B cell (primary cell): Measurements from ENCODE around the gene DGAT2L6. TPM values are rescaled to one million over a fixed set of nuclear protein-coding genes. Genes with fewer than 3 reads are reported as not detected.
"Not testable (repeated sequence)": the region's sequence is repeated elsewhere in the genome, so short reads cannot be mapped to it uniquely, and the experiment has no call there.

Experiments
- ATAC-seq: fragments of 200-7000 bp; cut with Tn5 transposase; one replicate; pipeline ENCODE4 v1.10.0; 2021; ENCODE audit warnings: low read depth, mild to moderate bottlenecking, moderate number of reproducible peaks, moderate library complexity
- CTCF ChIA-PET: fragments of 350-600 bp; sonication (Branson Sonifier 250); formaldehyde crosslinking; loops from one replicate; lab custom pipeline; 2021; ENCODE audit warnings: antibody characterized with exemption, inconsistent platforms; lab: Charles Lee
- POLR2A ChIA-PET: fragments of 350-600 bp; sonication (Branson Sonifier 250); formaldehyde crosslinking; loops from one replicate; lab custom pipeline; 2021; ENCODE audit warnings: antibody characterized with exemption; lab: Charles Lee
- DNase-seq: peaks from one replicate; pipeline ENCODE4 v3.0.0; 2013
- H2AFZ ChIP-seq: 2 replicates; pipeline ENCODE4 v1.6.1; 2012; ENCODE audit warnings: mild to moderate bottlenecking, low read depth, low read length; ENCODE audit not compliant: insufficient read depth, poor library complexity, severe bottlenecking
- H3K27ac ChIP-seq, 2 donors: 1 replicate in 1 of 2; 2 replicates in 1 of 2; pipeline ENCODE4 v1.5.1; 2012 to 2013; ENCODE audit warnings: low read length in 2 of 2, mild to moderate bottlenecking in 2 of 2, moderate library complexity in 1 of 2
- H3K27me3 ChIP-seq, 4 experiments: fragments of 200-600 bp in 1 of 4; sonication (generic) in 1 of 4; replicated peaks in 1 of 4; 1 replicate in 2 of 4; 2 replicates in 2 of 4; pipeline versions ENCODE4 v1.6.1 to v1.7.0; 2013 to 2016; ENCODE audit warnings: low read length in 3 of 4, mild to moderate bottlenecking in 2 of 4, mixed read lengths in 1 of 4, moderate library complexity in 1 of 4; ENCODE audit not compliant: insufficient read depth in 4 of 4, control insufficient read depth in 3 of 4; ENCODE audit errors: control extremely low read depth in 1 of 4
- H3K36me3 ChIP-seq, 2 experiments: replicated peaks in 1 of 2; 1 replicate in 1 of 2; 2 replicates in 1 of 2; pipeline versions ENCODE4 v1.6.1 to v1.7.1; 2013; ENCODE audit warnings: low read length in 1 of 2; ENCODE audit not compliant: insufficient read depth in 2 of 2, control insufficient read depth in 1 of 2; ENCODE audit errors: control extremely low read depth in 1 of 2, extremely low read depth in 1 of 2
- H3K4me1 ChIP-seq, 2 donors: fragments of 200-600 bp in 1 of 2; sonication (generic) in 1 of 2; 1 replicate in 1 of 2; 2 replicates in 1 of 2; pipeline versions ENCODE4 v1.5.1 to v1.6.1; 2013 to 2017; ENCODE audit warnings: low read length in 2 of 2; ENCODE audit not compliant: control insufficient read depth in 2 of 2, insufficient read depth in 2 of 2
- H3K4me2 ChIP-seq: replicated peaks from 2 replicates; pipeline ENCODE3; 2012; ENCODE audit warnings: mild to moderate bottlenecking, low read depth, low read length; ENCODE audit not compliant: poor library complexity, severe bottlenecking
- H3K4me3 ChIP-seq, 5 experiments: fragments of 200-600 bp in 1 of 5; sonication (generic) in 1 of 5; 1 replicate in 3 of 5; 2 replicates in 2 of 5; pipeline versions ENCODE4 v1.5.1 to v1.7.0; 2011 to 2016; ENCODE audit warnings: low read length in 4 of 5, mild to moderate bottlenecking in 4 of 5, low read depth in 2 of 5, control low read depth in 1 of 5, moderate library complexity in 1 of 5; ENCODE audit not compliant: insufficient read depth in 1 of 5; ENCODE audit errors: control extremely low read depth in 1 of 5, extremely low read depth in 1 of 5
- H3K79me2 ChIP-seq: fragments of 200-600 bp; sonication (generic); one replicate; pipeline ENCODE4 v1.6.0; 2016; ENCODE audit warnings: low read length; ENCODE audit not compliant: control insufficient read depth, insufficient read depth
- H3K9ac ChIP-seq: fragments of 200-600 bp; sonication (generic); 2 replicates; pipeline ENCODE4 v1.6.1; 2017; ENCODE audit warnings: mild to moderate bottlenecking, low read length, moderate library complexity
- H3K9me3 ChIP-seq, 3 donors: one replicate each; pipeline versions ENCODE4 v1.6.1 to v1.7.1; 2013; ENCODE audit warnings: low read length in 2 of 3; ENCODE audit not compliant: control insufficient read depth in 2 of 3, insufficient read depth in 1 of 3; ENCODE audit errors: control extremely low read depth in 1 of 3
- H4K20me1 ChIP-seq: 2 replicates; pipeline ENCODE4 v1.6.0; 2012; ENCODE audit warnings: mild to moderate bottlenecking, low read length; ENCODE audit not compliant: insufficient read depth, control insufficient read depth, poor library complexity, severe bottlenecking
- H3K27ac Mint-ChIP-seq: one replicate; pipeline ENCODE4 v1.8.0; 2021; ENCODE audit warnings: mixed read lengths
- H3K27me3 Mint-ChIP-seq: one replicate; pipeline ENCODE4 v1.8.0; 2021; ENCODE audit warnings: mixed read lengths
- H3K4me1 Mint-ChIP-seq: one replicate; pipeline ENCODE4 v1.8.0; 2021; ENCODE audit warnings: mixed read lengths
- H3K4me3 Mint-ChIP-seq: one replicate; pipeline ENCODE4 v1.8.0; 2021; ENCODE audit warnings: mixed read lengths
- H3K9me3 Mint-ChIP-seq: one replicate; pipeline ENCODE4 v1.8.0; 2022; ENCODE audit warnings: mixed read lengths; ENCODE audit not compliant: insufficient read depth
- CTCF ChIP-seq: fragments of 200-600 bp; IDR thresholded peaks from one replicate; pipeline ENCODE4 v1.8.0; 2022; ENCODE audit warnings: antibody characterized with exemption, mild to moderate bottlenecking
- WGBS: methylation state at CpG from one replicate; pipeline ENCODE4 v1.1.5; 2013; ENCODE audit warnings: missing lambda C conversion rate; ENCODE audit not compliant: insufficient coverage; 5-methylcytosine and 5-hydroxymethylcytosine counted together
- intact Hi-C: fragments of 100-400 bp; cut with micrococcal nuclease; formaldehyde crosslinking; loops from one replicate; pipeline ENCODE4 v1.10.0; 2022
- polyA plus RNA-seq: library from polyadenylated mRNA; depleted of rRNA; stranded (reverse); fragments of >200 nt; gene quantifications from 2 replicates; pipeline ENCODE4 v1.2.3, GENCODE V29; 2012
- total RNA-seq, 2 donors: library from RNA; stranded (reverse); fragments of 120-200 nt in 1 of 2; gene quantifications; 1 replicate in 1 of 2; 2 replicates in 1 of 2; pipeline versions ENCODE4 v1.2.3 to v1.2.4, GENCODE V29; 2013 to 2022

Gene DGAT2L6
- total and polyA plus RNA-seq, 2 donors (not counting 1 experiment from before 2014, with no cell fraction given): not detected

DNA sequence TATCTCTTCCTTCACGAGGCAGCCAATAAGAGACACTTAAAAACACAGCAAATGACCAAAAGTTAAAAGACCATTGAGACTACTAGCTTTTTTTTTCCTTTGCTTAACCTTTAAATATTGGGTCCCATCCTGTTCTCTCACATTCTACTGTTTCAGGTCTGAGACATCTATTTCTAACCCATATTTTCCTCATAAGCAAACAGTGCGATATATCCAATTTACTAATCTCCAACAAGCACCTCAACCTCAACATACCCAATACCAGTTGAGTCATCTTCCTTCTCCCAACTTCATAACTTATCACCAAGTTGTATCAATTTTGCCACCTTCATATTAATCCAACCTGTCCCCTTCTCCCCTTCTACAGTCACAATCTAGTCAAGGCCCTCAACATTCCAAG lies 64.2 kb downstream of the DGAT2L6 start:
- Mint-ChIP-seq H3K4me3 (no peak overlapping the region), H3K27ac (no peak overlapping the region), H3K4me1 (no peaks in the 10 kb centered on the region), H3K27me3 (peaks cover 3% of the 10 kb centered on the region), H3K9me3 (no peaks in the 10 kb centered on the region)
- no peak overlapping the region for H3K4me2 ChIP-seq
- ChIA-PET POLR2A (no interaction called here), CTCF (no interaction called here)
- H3K9me3 ChIP-seq: no peaks in the 10 kb centered on the region
- no peaks in the 10 kb centered on the region for H3K79me2 ChIP-seq
- no peak overlapping the region for H3K4me3 ChIP-seq
- no peak for DNase-seq
- H3K9ac ChIP-seq: no peak overlapping the region
- H3K36me3 ChIP-seq: no peaks in the 10 kb centered on the region
- intact Hi-C loops: no loop called here
- no peak overlapping the region for H3K27ac ChIP-seq
- no peak for TF ChIP-seq CTCF
- no peaks in the 10 kb centered on the region for H3K4me1 ChIP-seq
- no peaks in the 10 kb centered on the region for H3K27me3 ChIP-seq
- no peaks in the 10 kb centered on the region for H4K20me1 ChIP-seq
- WGBS: 100% methylated on average over 1 of the region's 2 CpGs
- no peak overlapping the region for H2AFZ ChIP-seq
- ATAC-seq: no peak

DNA sequence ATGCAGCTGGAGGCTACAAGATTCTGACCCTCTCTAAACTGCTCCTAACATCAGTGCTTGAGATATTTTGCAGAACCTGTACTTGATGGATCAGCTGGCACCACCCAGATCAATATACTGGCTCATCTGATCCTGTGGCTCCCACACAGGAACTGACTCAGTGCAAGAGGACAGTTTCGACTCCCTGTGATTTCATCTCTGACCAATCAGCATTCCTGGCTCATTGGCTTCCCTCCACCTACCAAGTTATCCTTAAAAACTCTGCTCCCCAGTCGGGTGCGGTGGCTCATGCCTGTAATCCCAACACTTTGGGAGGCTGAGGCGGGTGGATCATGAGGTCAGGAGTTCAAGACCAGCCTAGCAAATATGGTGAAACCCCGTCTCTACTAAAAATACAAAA lies 66.3 kb downstream of the DGAT2L6 start:
- H3K27me3 ChIP-seq, H2AFZ ChIP-seq, H3K4me1 Mint-ChIP-seq, intact Hi-C loops, H3K4me3 Mint-ChIP-seq, H3K4me2 ChIP-seq, H3K4me3 ChIP-seq, H3K36me3 ChIP-seq, H3K79me2 ChIP-seq, POLR2A ChIA-PET, CTCF ChIA-PET, H3K9ac ChIP-seq, H3K27ac Mint-ChIP-seq, H3K4me1 ChIP-seq, DNase-seq, H3K27ac ChIP-seq, H3K9me3 ChIP-seq, ATAC-seq, H3K9me3 Mint-ChIP-seq, H3K27me3 Mint-ChIP-seq, H4K20me1 ChIP-seq: not testable (repeated sequence)
- WGBS: no CpG with 5 or more reads among the region's 5 CpGs
